GM21528 (cell line): ENCODE results near the gene NEK10.

Experiments used
- ATAC-seq: cut with Tn5 transposase; IDR thresholded peaks from one replicate; pipeline ENCODE4 v1.9.1; 2021; ENCODE audit warnings: mild to moderate bottlenecking, moderate library complexity; ENCODE audit not compliant: unreplicated experiment, low FRiP score

The NEK10 gene

GRCh38 chr3:27079427-27080257, 289.5 kb downstream of the NEK10 start:
- ATAC-seq, result no peak

- no peak for ATAC-seq
These were observed 290.8 kb downstream of the NEK10 start for GRCh38 chr3:27078246-27078913.

- no peak for ATAC-seq
These were observed 292.2 kb downstream of the NEK10 start for GRCh38 chr3:27076815-27077630.

DNA sequence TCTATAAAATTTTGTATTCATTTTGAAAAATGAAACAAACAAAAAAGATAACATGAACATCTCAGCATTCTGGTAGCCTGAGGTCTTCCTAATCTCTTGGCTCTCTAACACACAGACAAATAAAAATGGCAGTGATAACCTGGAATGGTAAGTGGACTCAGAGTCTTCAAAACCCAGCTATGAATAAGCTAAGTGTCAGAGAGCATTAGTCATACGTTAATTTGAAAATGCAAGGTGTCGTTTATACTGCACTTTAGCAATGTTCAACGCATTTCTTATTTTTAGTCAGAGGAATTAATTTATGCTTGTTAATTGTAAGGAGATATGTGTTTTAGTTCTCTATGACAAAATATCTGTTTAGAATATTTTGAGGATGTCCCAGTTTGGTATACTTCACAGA, 294.3 kb downstream of the NEK10 start:
- ATAC-seq, result no peak

DNA sequence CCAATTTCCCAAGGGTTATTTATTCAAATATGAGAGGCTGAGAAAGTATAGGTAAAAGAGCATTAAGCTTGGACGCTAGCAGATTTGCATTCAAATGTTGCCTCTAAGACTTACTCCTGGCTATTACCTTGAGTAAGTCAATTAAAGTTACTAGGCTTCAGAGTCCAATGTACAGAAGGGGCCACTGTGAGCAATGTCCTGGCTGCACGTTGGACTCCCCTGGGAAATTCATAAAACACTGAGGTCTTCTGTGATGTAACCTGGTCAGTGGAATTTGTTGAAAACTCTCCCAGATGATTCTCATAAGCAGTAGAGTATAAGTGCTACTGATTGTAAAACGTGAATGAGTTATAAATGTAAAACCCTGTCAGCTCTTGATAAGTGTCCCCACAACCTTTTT, 295.3 kb downstream of the NEK10 start:
- no peak for ATAC-seq

DNA sequence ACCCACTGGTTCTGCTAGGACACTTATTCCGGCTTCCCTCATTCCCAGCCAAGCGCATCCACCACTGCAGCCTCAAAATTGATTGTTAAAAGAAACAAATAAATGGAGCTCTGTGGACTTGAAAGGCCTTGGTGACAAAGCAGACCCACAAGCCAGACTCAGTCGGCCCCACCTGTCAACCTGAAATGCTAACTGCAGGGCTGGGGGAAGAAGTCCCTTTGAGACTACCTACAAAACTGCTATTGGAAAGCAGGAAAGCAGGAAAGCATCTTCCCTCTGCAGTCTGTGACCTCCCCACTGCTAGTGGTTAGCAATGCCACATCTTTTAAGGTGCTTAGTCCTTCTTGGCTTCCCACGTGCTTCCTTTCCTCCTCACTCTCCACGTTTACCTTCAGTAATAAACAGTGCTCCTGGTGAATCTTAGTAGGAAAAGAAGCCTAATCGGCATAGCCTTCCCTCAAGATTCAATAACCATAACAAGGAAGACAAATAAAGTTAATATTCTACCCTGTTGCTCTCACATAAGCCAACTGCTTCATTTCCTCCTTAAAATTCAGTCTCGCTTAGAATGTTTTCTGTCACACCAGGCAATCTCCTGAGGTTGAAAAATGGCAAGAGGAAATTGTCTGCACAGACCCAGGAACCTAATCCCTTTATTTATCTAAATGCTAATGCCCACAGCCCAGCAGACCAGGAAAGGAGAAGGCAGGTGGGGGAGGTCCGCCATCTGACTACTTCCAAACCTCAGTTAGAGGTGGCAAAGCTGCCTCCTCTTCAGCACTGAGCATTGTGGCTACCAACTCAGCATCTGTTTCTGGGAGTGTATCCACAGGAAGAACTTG, 296.2 kb downstream of the NEK10 start:
- no peak for ATAC-seq

DNA sequence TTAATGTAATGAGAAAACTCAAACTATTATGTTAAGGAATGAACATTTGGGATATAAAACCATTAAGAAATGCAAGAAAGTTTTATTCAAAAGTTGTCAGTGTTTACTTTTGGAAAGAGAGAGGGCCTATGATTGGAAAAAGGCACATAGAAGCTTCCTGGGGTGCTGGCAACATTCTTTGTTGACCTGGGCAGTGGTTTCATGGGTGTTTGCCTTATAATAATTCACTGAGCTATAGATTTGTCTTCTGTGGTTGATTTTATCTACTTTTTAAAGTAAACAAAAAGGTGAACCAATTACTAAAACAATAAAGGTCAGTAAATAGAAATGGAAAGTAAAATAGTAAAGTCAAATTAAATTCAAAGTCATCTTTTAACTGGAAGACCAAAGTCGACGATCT, 308.8 kb downstream of the NEK10 start:
- ATAC-seq, result no peak
